Germinal center (tissue), 1 donor: Measurements from ENCODE around the gene PPT2.

Experiments used
- DNase-seq: peaks from one replicate; pipeline ENCODE4 v3.0.0; 2012; ENCODE audit warnings: mixed read lengths, low spot score

Gene PPT2, protein sequence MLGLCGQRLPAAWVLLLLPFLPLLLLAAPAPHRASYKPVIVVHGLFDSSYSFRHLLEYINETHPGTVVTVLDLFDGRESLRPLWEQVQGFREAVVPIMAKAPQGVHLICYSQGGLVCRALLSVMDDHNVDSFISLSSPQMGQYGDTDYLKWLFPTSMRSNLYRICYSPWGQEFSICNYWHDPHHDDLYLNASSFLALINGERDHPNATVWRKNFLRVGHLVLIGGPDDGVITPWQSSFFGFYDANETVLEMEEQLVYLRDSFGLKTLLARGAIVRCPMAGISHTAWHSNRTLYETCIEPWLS

GRCh38 chr6:32153564-32154513 is at the start of gene PPT2:
Gene PPT2, plus strand, starts transcription at chr6:32154141. Its CDS starts 454 bp downstream, at chr6:32154595.
- DNase-seq, result peak; percentile 37

- no peak for DNase-seq
Observed at GRCh38 chr6:32105433-32105832, 48.5 kb upstream of the PPT2 start.

- no peak for DNase-seq
Observed at GRCh38 chr6:32107406-32107805, 46.5 kb upstream of the PPT2 start.

- DNase-seq, result no peak
Observed at GRCh38 chr6:32108094-32108627, 45.8 kb upstream of the PPT2 start.

DNA sequence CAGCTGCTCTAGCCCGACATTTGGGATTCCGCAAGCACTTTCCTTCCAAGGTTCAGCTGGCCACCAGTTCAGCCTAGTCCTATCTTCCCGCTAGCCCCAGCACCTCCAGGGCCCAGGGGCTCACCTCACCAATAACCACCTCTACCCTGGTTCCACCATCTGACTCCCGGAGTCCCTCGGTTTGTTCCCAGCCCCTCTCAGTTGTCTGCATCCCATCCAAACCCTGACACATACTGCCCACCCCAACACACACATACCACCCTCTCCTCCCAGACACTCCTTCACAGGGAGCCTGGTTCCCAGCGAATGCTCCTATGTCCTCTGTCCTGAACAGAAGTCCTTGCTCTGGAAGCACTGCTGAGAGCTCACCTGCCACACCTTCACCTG is 45.2 kb upstream of the PPT2 start:
- no peak for DNase-seq

GRCh38 chr6:32109114-32109764 is 44.7 kb upstream of the PPT2 start, which contains the start of gene TNXB:
Gene TNXB, minus strand, starts transcription at chr6:32109338. Its CDS starts 11,140 bp downstream, at chr6:32098198.
- DNase-seq, result no peak

DNA sequence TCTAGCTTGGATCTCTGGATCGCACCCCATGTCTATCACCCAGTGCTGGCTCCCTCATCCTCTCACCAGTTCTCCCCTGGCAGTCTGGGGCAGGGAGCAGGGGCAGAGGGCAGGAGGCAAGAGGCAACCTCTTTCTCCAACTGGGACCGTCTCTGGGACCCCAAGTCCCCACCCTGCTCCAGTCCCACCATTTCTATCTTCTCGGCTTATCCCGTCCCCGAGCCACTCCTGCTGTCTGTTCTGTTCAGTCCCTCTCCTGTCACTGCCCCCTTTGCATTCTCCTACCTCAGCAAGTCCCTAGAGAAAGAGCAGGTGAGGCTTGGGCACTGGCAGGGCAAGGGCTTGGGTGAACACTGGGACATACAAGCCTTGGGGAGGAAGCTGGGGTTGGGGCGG is 44.2 kb upstream of the PPT2 start:
- no peak for DNase-seq

- DNase-seq, result no peak
Observed at GRCh38 chr6:32110632-32111031, 43.3 kb upstream of the PPT2 start.

- no peak for DNase-seq
Observed at GRCh38 chr6:32111424-32112066, 42.4 kb upstream of the PPT2 start.

DNA sequence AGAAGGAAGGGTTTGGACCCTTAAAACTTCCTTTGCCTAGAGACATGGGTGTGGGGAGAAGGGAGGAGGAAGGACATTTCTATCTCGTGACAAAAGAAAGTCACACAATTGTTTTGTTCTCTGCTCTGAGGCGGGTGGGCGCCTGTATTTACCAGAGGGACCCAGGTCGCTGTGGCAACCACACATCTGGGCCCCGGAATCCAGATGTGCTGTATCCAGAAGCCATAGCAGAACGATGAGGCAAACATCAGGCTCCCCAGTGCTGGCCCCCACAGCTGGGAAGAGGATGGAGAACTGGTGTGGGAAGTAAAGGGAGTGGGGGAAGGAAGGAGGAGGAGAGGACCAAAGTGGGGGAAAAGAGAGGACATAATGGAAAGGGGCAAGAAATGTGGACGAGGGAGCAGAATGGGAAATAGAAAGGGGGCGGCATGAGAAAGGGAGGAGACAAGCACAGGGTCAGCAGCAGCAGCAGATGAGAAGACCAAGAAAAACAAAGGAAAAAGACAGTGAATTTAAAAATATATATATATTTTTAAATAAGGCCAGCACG is 41.4 kb upstream of the PPT2 start:
- no peak for DNase-seq

- no peak for DNase-seq
Observed at GRCh38 chr6:32113386-32114352, 40.3 kb upstream of the PPT2 start.

- DNase-seq, result no peak
Observed at GRCh38 chr6:32114796-32115195, 39.1 kb upstream of the PPT2 start.

DNA sequence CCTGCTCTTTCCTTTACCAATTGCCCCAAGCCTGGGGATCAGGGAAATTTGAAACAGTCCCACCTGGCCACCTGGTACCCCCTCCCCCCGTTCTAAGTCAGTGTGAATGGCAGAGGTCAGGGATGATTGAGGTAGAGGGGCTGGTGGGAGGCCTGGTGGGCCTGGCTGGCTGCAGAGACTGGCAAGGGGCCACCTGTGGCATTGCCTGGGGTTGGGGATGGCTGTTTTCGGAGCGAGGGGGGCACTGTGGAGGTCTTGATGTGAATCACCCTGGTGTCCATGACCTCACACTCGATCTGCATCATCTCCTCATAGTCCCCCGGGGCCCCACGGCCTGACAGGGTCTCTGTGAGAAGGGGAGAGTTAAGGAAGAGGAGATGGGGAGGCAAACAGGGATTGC is 38.3 kb upstream of the PPT2 start:
- DNase-seq, result no peak

DNA sequence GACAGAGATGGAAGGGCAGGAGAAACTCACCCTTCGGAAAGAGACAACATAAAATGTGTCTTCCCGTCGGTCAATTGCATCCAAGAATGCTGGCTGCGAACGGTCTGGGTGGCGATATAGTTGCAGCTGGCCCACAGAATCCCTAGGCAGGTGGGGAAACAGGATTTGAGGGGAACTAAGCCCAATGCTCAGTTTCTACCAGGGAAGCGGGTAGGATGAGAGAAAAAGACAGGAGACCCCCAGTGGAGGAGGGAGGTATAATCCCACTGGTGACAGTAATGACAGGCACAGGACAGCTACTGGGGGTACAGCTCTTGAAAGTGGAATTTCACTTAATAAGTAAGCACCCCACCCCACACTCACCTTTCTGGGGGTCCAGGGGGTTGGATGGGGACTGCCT is 37.3 kb upstream of the PPT2 start:
- peak; percentile 39 for DNase-seq

GRCh38 chr6:32117461-32117860 is 36.5 kb upstream of the PPT2 start:
- no peak for DNase-seq

DNA sequence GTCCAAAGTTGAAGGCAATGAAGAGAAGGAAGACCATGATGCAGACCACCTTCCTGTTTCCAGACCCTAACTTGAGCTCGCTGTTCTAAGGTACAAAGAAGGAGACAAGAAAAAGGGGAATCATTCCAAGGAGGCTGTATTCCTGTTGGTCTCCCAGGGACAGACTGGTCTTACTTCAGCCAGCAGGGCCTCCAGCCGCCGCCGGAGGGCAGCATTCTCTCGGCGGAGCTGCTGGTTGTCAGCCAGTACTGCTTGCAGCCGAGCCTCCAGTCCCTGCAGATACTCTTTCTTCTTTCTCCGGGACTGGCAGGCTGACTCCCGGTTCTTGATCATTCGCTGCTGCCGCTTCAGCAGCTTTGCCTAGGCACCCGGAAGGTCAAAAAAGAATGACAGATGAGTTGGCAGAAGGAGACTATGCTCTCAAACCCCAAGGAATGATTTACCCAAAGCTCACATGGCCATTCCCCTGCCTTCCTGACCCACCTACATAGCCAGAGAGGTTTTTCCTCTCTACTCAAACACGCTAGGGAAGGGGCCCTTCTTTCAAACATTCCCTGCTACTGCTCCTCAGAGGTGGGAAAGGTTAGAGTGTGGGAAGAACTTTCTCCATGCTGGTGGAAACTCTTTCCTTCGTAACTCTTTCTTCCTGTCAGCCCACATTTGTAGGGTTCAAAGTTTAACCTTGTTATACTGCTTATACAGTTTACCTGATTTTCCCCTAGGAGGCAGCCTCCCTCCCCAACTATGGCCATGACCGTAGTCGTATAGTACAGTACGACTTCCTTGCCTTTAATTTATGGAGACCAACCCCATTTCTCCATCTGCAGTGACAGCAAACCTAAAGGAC is 34.9 kb upstream of the PPT2 start:
- DNase-seq, result peak; percentile 74

- no peak for DNase-seq
Observed at GRCh38 chr6:32120573-32121059, 33.3 kb upstream of the PPT2 start.

GRCh38 chr6:32123681-32124080 is 30.3 kb upstream of the PPT2 start:
- DNase-seq, result no peak

DNA sequence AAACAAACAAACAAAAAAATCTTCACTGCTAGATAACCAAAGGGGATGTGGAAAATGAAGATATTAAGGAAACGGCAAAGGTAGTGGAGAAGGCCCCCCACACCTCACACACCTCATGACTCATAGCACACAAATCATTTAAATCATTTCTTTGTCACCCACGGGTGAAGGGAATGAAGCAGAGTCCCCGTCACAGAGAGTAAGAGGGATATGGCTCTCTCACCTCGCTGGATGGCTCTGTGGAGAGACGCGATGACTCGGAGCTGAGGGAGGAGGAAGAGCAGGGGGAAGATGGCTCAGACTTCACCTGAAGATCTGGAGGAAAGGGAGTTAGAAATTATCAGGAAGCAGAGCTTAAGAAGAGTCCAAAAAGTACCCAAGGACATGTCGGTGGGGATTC is 27.1 kb upstream of the PPT2 start:
- DNase-seq, result no peak
